Stimulated activated CD8-positive, alpha-beta memory T cell treated with anti-CD3 and anti-CD28 coated beads, Interleukin-4, amount 100 ng/mL, for 24 hours (primary cell): ENCODE measurements around the gene CCDC192.
A peak's percentile ranks its signal among the peaks of the same experiment; 100 is the strongest.
"Not testable (repeated sequence)": the region's sequence is repeated elsewhere in the genome, so short reads cannot be mapped to it uniquely, and the experiment has no call there.

Experiments used
- DNase-seq: peaks from one replicate; pipeline ENCODE4 v3.0.0-alpha.2; 2020; ENCODE audit warnings: low read depth

The CCDC192 gene

GRCh38 chr5:127699416-127699815, 3.8 kb upstream of the CCDC192 start:
- DNase-seq = no peak

GRCh38 chr5:127700237-127700766, 2.9 kb upstream of the CCDC192 start:
- DNase-seq = no peak

GRCh38 chr5:127702434-127702833, 757 bp upstream of the CCDC192 start:
- no peak for DNase-seq

- DNase-seq = no peak
These were observed 2.1 kb downstream of the CCDC192 start for GRCh38 chr5:127705120-127705892.

- no peak for DNase-seq
These were observed 3.5 kb downstream of the CCDC192 start for GRCh38 chr5:127706691-127707090.

- DNase-seq = no peak
These were observed 4.0 kb downstream of the CCDC192 start for GRCh38 chr5:127707209-127707608.

- not testable (repeated sequence) for DNase-seq
These were observed 9.9 kb downstream of the CCDC192 start for GRCh38 chr5:127713083-127713482.

GRCh38 chr5:127718181-127718580, 15.0 kb downstream of the CCDC192 start:
- DNase-seq = no peak

- no peak for DNase-seq
These were observed 20.4 kb downstream of the CCDC192 start for GRCh38 chr5:127723571-127723970.

- no peak for DNase-seq
These were observed 22.5 kb downstream of the CCDC192 start for GRCh38 chr5:127725673-127726072.

GRCh38 chr5:127732963-127733362, 29.8 kb downstream of the CCDC192 start:
- DNase-seq = no peak

- not testable (repeated sequence) for DNase-seq
These were observed 36.2 kb downstream of the CCDC192 start for GRCh38 chr5:127739348-127739747.

GRCh38 chr5:127739807-127740384, 36.7 kb downstream of the CCDC192 start:
- DNase-seq = no peak

- no peak for DNase-seq
These were observed 38.2 kb downstream of the CCDC192 start for GRCh38 chr5:127741412-127741811.

- DNase-seq = no peak
These were observed 41.0 kb downstream of the CCDC192 start for GRCh38 chr5:127744241-127744640.

- no peak for DNase-seq
These were observed 43.6 kb downstream of the CCDC192 start for GRCh38 chr5:127746756-127747155.

GRCh38 chr5:127752503-127753265, 49.5 kb downstream of the CCDC192 start:
- DNase-seq = not testable (repeated sequence)

GRCh38 chr5:127754259-127754658, 51.1 kb downstream of the CCDC192 start:
- no peak for DNase-seq

- no peak for DNase-seq
These were observed 51.5 kb downstream of the CCDC192 start for GRCh38 chr5:127754706-127755105.

- DNase-seq = peak; percentile 2
These were observed 54.4 kb downstream of the CCDC192 start for GRCh38 chr5:127757576-127757975.

GRCh38 chr5:127758766-127759283, 55.6 kb downstream of the CCDC192 start:
- DNase-seq = no peak

- no peak for DNase-seq
These were observed 58.7 kb downstream of the CCDC192 start for GRCh38 chr5:127761869-127762268.
